NCI-H1092 treated with DMSO at 0.1 percent for 48 hours (cell line): ENCODE results near the gene USP7.
"Not testable (repeated sequence)": the region's sequence is repeated elsewhere in the genome, so short reads cannot be mapped to it uniquely, and the experiment has no call there.

Source experiments
- DNase-seq: peaks from one replicate; lab custom pipeline; 2025; lab: John Stamatoyannopoulos, UW

Gene USP7

GRCh38 chr16:8972843-8973586 lies 9.3 kb upstream of the USP7 start:
- DNase-seq, result no peak

DNA sequence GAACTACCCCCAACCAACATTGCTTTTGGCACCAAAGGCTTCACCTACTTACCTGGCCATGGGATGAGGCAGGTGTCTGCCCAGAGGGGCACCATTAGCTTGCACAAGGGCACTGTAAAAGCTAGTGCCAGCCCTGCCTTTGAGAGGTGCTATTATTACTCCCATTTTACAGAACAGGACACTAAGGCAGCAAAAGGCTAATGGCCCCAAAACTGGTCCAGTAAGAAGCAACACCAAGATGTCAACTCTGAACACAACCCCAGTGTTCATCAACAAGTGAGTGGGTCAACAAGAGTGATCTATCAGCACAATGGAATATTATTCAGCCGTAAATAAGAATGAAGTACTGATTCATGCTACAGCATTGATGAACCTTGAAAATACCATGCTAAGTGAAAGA lies 7.7 kb upstream of the USP7 start:
- DNase-seq, result no peak

DNA sequence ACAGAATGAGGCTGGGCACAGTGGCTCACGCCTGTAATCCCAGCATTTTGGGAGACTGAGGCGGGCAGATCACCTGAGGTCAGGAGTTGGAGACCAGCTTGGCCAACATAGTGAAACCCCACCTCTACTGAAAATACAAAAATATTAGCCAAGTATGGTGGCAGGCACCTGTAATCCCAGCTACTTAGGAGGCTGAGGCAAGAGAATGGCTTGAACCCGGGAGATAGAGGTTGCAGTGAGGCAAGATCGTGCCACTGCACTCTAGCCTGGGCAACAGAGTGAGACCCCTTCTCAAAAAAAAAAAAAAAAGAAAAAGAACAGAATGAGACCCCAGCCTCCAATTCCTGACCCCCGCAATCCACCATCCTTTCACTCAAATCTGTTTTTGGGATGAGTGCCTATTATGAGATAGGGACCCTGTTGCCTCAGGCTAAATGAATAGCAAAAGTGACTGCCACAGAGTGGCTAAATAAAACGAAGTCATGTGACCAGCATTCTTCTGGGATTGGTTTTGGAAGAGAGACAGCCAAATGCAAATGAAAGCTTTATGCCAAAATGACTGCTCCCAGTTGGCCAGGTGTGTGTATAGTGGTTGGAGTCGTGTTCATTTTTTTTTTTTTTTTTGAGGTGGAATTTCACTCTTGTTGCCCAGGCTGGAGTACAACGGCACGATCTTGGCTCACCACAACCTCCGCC lies 5.6 kb upstream of the USP7 start:
- not testable (repeated sequence) for DNase-seq

GRCh38 chr16:8968054-8968453 lies 4.3 kb upstream of the USP7 start:
- DNase-seq, result not testable (repeated sequence)

DNA sequence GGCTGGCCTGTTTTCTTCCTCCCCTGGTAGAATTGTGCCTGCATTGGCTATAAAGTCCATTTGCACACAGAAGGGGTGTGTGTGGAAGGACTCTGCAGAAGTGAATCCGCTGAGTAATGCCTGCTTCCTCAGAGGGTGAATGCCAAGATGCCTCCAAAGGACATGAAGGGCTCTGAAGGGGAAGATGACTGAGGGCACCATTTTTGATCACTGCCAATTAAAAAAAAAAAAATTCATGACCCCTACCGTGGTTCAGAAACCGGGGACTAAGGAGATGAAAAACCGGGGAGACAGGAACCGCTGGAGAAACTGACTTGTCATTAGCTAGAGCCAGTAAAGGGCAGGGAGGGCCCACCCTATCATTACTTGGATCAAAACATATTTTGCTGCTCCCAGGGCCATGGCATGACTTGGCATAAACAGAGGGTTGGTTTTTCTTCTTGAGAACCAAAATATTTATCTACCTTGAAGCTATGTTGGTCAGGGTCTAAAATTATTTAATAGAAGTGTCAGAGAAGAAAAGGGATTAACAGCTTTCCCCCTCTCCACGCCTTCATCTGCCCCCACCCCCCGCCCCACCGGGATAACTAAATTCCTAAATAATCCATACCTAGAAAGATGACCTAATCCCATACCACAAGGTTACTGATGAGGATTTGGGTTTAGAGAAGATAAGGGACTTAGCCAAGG lies 3.6 kb upstream of the USP7 start:
- no peak for DNase-seq

GRCh38 chr16:8966817-8967131 lies 3.1 kb upstream of the USP7 start:
- no peak for DNase-seq

- DNase-seq, result no peak
Measured at GRCh38 chr16:8964462-8964861, 756 bp upstream of the USP7 start.

DNA sequence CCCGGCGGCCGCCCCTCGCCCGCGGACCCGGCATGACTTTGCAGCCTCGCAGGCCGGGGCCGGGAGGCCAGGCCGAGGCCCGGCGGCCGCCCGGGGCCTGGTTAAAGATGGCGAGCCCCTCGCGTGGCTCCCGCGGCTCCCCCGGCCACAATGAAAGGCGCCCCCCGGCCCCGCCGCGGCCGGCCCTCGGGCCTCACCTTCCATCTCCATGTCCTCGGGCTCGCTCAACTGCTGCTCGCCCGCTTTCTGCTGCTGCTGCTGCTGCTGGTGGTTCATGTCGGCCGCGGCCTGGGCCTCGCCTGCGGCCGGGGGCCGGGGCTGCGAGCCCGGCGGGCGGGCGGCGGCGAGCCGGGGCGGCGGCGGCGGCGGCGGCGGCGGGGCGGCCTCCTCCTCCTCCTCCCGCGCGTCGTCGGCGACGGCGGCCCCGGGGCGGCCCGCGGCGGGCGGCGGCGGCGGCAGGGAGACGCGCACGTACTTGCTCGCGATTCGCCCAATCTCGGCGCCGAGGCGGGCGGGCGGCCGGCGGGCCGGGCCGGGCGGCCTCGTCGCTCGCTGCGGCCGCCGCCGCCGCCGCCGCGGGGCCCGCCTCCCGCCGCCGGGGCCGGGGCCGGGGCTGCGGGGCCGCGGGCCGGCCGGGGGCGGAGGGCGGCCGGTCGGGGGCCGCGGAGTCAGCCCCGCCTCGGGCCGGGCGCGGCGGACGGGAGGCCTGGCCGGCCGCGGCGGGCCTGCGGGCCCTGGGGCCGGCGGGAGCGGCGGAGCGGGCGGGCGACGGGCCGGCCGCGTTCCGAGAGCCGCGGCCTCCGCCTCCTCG lies 491 bp downstream of the USP7 start:
- no peak for DNase-seq

- peak; percentile 7 for DNase-seq
Measured at GRCh38 chr16:8962393-8963009, 1.2 kb downstream of the USP7 start.

- no peak for DNase-seq
Measured at GRCh38 chr16:8961811-8962390, 1.8 kb downstream of the USP7 start.

DNA sequence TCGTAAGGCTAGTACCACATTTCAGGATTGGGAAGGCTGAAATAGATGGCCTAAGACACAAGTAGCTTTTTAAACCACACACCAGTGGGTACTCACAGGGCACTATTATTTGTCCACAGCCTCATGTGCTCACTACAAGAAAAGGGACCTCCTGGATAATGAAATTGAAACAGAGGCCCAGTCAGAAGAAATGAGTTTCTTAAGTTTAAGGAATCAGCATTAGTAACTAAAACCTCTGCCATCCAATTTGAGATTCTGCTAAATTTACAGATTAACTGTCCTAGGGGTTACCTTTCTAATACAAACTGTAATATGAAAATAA lies 3.0 kb downstream of the USP7 start:
- DNase-seq, result no peak

GRCh38 chr16:8959921-8960787 lies 3.6 kb downstream of the USP7 start:
- no peak for DNase-seq

- DNase-seq, result no peak
Measured at GRCh38 chr16:8958344-8959167, 5.2 kb downstream of the USP7 start.

DNA sequence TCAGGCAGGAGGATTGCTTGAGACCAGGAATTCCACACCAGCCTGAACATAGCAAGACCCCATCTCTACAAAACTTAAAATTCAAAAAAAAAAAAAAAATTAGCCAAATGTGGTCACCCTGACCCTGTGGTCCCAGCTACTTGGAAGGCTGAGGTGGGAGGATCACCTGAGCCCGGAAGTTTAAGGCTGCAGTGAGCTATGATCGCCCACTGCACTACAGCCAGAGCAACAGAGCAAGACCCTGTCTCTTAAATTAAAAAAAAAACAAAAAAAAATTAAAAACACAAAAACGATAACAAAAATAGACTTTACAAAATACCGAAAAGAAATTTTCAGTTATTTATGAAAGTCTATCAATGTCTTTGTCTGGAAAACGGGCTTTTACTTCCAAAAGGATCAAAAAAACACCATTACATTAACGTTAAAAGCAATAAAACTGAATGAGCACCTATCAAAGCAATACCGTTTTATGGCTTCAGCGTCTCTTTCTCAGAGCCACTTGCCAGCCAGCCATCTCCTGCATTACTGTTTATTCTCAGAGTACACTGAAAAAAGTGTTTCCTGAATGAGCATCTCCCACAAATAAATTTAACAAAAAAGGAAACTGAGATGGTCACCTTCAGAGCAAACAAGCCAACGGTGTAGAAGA lies 6.1 kb downstream of the USP7 start:
- DNase-seq, result no peak

GRCh38 chr16:8957063-8957397 lies 6.7 kb downstream of the USP7 start:
- DNase-seq, result no peak

GRCh38 chr16:8956265-8957062 lies 7.2 kb downstream of the USP7 start:
- no peak for DNase-seq

- DNase-seq, result no peak
Measured at GRCh38 chr16:8955828-8956227, 7.9 kb downstream of the USP7 start.

- no peak for DNase-seq
Measured at GRCh38 chr16:8953064-8953463, 10.6 kb downstream of the USP7 start.

DNA sequence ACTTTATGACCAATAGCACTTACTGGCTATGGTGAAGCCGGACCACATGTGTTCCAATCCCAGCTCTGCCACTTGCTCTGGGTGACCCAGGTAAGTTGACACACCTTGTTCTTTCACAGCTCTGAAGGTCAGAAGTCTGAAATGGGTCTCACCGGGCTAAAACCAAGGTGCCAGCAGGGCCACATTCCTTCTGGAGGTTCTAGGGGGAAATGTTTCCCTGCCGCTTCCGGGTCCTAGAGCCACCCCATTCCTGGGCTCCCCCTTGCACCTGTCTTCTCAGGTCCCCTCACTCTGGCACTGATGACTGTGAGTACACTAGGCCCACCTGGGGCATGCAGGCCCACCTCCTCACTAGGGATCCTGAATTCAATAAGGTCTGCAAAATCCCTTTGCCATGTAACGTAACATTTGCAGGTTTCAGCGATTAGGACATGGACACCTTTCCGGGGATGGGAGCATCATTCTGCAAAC lies 11.4 kb downstream of the USP7 start:
- DNase-seq, result no peak
